ENCODE measurements around the gene POMGNT1. TPM values are rescaled to one million over a fixed set of nuclear protein-coding genes. Genes with fewer than 3 reads are reported as not detected.

POMGNT1 gene
- total and polyA plus RNA-seq, 2 of the 8 experiments (the other 6 are each of a cell fraction or from before 2014, with no cell fraction given): 28.0 to 40.3 TPM

DNA sequence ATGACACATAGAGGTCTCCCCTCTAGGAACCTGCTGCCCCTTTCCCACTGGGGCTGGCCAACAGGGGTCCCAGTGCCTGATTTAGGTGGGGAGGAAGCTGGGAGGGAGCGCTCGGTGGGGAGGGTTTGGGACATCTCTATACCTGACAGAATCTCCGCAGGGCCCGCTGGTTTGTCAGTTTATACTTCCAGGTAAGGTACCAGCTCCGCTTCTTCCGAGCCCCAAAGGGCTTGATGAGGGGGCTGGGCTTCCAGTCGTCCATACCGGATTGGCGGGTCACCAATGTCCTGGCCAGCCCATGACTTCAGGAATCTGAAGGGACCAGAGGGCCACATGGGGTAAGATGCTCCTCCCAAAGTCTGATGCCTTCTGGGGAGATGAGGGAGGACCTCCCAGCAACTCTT is 672 bp downstream of the POMGNT1 start:
- Histone ChIP-seq H3K27me3 (replicated peaks in 1 of 4; ENCODE audit: control insufficient read depth in 3 of 4, extremely low read depth in 1 of 4, insufficient read depth in 3 of 4, low read length in 3 of 4) (no peaks in the 10 kb centered on the region), H3K23ac (ENCODE audit: insufficient read length) (no peak overlapping the region), H2BK12ac (ENCODE audit: low read depth, low read length) (no peak overlapping the region), H3K4me3 (ENCODE audit: extremely low read depth in 1 of 4, insufficient read depth in 2 of 4, low read depth in 3 of 4, low read length in 4 of 4) (peak overlapping the region; percentile 46 to 84 (median 74); a peak in 7 of 8 replicates), H3K36me3 (ENCODE audit: control insufficient read depth in 2 of 4, insufficient read depth in 4 of 4, low read length in 3 of 4) (peaks cover 0 to 5% (median 4%) of the 10 kb centered on the region in 4 experiments; a peak in 3 of 8 replicates), H4K5ac (ENCODE audit: insufficient read length, low read depth, low read length) (no peak overlapping the region), H4K8ac (ENCODE audit: extremely low read depth, insufficient read depth, low read length) (no peak overlapping the region; the same call in 1 of the 2 replicates), H3K27ac (ENCODE audit: low read depth, low read length) (no peak overlapping the region), H2BK5ac (ENCODE audit: low read depth, low read length) (no peak overlapping the region), H3K79me1 (ENCODE audit: low read depth, low read length) (no peaks in the 10 kb centered on the region), H3K18ac (ENCODE audit: extremely low read depth, low read length) (no peak overlapping the region), H2AFZ (ENCODE audit: low read length) (peak overlapping the region; percentile 47; the same call in 1 of the 2 replicates), H3K23me2 (ENCODE audit: low read depth, low read length) (peaks cover 3% of the 10 kb centered on the region; the same call in 1 of the 2 replicates), H4K20me1 (replicated peaks in 1 of 2; ENCODE audit: control insufficient read depth in 1 of 2, insufficient read depth in 2 of 2, low read length in 2 of 2) (no peaks in the 10 kb centered on the region), H3K14ac (ENCODE audit: insufficient read length) (no peak overlapping the region), H3K4me1 (replicated peaks in 1 of 4; ENCODE audit: control insufficient read depth in 3 of 4, insufficient read depth in 4 of 4, low read length in 3 of 4) (peaks cover 0 to 8% (median 4%) of the 10 kb centered on the region in 4 experiments; a peak in 5 of 7 replicates), H3K9me3 (ENCODE audit: insufficient read depth in 2 of 2, low read depth in 1 of 2, low read length in 1 of 2) (no peaks in the 10 kb centered on the region), H3K9ac (replicated peaks in 1 of 4; ENCODE audit: extremely low read depth in 1 of 4, low read depth in 3 of 4, low read length in 3 of 4) (peak overlapping the region in 1 of 4 experiments; percentile 55; a peak in 1 of 7 replicates), H3K79me2 (ENCODE audit: control insufficient read depth in 1 of 2, insufficient read depth in 2 of 2, low read length in 2 of 2) (no peaks in the 10 kb centered on the region), H3K56ac (replicated peaks; ENCODE audit: insufficient read length, low read depth, low read length) (no peak overlapping the region), H3K4ac (replicated peaks; ENCODE audit: insufficient read length, low read depth, low read length) (no peak overlapping the region), H3K4me2 (ENCODE audit: insufficient read depth in 1 of 2, low read depth in 2 of 2, low read length in 2 of 2) (peak overlapping the region; percentile 52 to 77), H2AK5ac (ENCODE audit: low read depth, low read length) (no peak overlapping the region), H2BK20ac (ENCODE audit: low read length) (no peak overlapping the region), H4K91ac (replicated peaks; ENCODE audit: insufficient read length, low read length) (peak overlapping the region; percentile 66), H2BK15ac (ENCODE audit: low read length) (no peak overlapping the region), H2BK120ac (replicated peaks; ENCODE audit: low read depth, low read length) (peak overlapping the region; percentile 29)
- FAIRE-seq: no peak
- no peak for DNase-seq (ENCODE audit: low read depth in 1 of 2, low spot score in 2 of 2)
- ChIA-PET POLR2A (ENCODE audit: partially characterized antibody) (interaction anchor here (1.0 to 1.5 kb wide), 3 partner anchors 10 to 40 kb away, joined by 3 read pairs; no protein-coding TSS in a partner anchor), CTCF (ENCODE audit: partially characterized antibody) (interaction anchor here (1.5 to 5.8 kb wide), 5 partner anchors 14 to 161 kb away, joined by 4 to 35 read pairs (median 8); no protein-coding TSS in a partner anchor)
- no peak for TF ChIP-seq JUND (IDR thresholded peaks at IDR 0.05; ENCODE audit: low read length)
- TF ChIP-seq SUZ12 (IDR thresholded peaks at IDR 0.05; ENCODE audit: low read length): no peak
- no peak for TF ChIP-seq FOSL1 (IDR thresholded peaks at IDR 0.05; ENCODE audit: insufficient read depth, low read depth, low read length)
- WGBS, 2 experiments (ENCODE audit: extremely low coverage in 1 of 2, insufficient coverage in 1 of 2, insufficient read length in 1 of 2, insufficient replicate concordance in 2 of 2, low coverage in 1 of 2, low lambda C conversion rate in 2 of 2, missing lambda C conversion rate in 1 of 2): 78% methylated on average over 7 of the region's 9 CpGs; no CpG with 5 or more reads in 1 of the 2 experiments
